Fibroblast of skin of abdomen (primary cell): ENCODE measurements around the gene TBX2.

Source experiments
- DNase-seq: peaks from one replicate; pipeline ENCODE4 v3.0.0-alpha.2; 2013

TBX2 gene

DNA sequence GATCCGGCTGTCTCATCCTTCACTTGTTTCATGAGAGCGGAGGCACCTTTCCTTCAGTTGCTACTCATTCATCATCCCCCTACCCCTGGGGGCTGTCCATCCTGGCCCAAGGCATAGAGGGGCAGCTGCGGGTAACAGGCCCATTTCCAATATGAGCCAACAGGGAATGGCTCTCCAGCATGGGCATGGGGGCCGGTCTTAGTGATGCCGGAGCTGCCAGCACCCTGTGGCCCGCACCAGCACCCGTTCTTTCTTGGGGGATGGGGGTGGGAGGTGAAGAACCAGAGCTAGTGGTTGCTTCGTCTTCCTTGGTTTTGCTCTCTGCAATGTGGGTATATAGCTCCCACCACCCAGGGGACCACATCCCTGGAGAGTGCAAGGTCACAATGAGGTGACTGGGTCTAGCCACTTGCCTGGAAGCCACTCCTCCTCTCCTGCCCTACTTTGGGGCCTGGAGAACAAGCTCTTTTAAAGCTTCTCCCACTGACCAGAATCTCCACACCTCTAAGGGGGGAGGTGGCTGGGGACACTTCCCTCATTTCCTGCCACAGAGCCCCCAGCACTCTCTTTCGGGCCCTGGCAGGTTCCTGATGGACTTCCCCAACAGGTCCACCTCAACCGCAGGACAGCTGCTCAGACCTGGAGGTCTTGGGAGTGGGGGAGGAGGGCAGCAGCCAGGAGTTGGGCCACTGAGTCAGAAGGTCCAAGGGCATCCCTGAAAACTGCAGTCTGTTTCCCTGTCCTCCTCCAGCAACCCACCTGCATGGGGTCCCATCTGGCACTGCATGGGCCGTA, 11.9 kb upstream of the TBX2 start:
- DNase-seq = no peak

DNA sequence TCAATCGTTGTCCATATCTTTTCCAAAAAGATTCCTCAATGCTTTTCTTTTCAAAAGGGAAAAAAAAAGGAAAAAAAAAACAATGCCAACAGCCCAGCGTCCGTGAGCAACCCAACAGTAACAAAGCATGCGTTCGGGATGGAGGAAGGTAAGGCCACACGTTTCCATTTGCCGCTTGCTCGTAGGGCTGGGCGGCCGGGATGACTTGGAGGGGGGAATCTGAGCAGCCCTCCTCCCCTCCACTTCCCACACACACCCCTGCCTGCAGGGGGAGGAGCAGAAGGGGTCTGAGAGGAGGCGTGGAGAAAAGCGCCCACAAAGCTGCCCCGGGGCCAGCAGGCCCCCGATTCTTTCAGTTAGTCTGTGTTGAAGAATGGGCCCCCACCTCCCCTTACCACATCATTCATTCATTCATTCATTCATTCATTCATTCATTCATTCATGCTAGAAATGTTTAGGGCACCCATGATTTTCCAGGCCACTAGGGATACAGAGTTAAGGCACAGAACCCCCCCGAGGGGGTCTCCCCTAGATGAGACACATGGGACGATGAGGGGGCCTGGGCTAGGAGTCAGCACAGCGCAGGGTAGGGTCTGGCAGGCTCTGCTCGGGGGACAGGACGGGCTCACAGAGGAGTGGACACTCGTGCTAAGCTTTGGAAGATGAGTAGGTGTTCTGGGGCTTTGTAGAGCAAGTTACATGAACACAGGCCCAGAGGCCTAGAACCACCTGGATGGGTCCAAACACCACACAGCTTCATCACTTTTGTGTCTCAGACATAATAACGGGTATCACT, 10.9 kb upstream of the TBX2 start:
- no peak for DNase-seq

- DNase-seq = peak; percentile 39
These were observed 9.8 kb upstream of the TBX2 start for GRCh38 chr17:61389670-61390478.

DNA sequence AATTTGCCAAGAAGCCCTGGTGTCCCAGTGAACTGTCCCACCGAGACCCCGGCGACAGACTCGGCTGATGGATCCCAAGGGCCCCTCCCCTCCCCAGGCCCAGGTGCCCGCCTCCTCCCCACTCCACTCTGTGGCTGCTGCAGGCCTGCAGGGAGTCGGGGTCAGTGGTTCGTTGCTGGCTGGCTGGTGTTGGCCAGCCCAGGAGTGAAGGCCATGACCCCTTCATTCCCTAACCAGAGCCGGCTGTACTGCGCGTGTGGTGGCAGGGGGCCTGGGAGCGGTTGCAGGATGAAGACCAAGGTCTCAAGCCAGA, 9.2 kb upstream of the TBX2 start:
- no peak for DNase-seq

DNA sequence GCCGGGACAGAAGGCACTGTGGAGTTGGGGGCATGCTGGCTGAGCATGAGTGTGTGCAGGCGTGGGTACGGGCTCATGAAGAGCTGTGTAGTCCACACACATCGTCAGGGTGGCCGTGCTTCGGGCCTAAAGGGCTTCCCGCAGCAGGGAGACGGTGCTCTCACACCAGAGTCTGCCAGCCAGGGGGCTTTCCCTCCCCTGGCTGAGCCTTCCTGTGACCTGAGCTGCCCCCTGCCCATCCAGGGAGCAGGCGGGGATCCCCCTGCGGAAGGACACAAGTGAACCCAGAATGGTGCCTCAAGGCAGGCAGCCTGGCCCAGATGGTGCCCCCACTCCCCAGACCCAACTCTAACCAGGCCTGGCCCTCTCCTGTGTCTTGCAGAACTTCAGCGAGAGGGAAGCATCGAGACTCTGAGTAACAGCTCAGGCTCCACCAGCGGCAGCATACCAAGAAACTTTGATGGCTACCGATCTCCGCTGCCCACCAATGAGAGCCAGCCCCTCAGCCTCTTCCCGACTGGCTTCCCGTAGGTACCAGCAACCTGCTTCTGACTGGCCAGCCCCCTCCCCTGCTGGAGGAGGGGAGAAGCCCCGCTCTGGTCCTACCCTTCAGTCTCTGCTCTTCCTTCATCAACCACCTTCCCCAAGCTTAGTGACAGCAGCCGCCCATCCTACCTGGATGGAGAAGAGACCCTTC, 7.9 kb upstream of the TBX2 start:
- DNase-seq = no peak

DNA sequence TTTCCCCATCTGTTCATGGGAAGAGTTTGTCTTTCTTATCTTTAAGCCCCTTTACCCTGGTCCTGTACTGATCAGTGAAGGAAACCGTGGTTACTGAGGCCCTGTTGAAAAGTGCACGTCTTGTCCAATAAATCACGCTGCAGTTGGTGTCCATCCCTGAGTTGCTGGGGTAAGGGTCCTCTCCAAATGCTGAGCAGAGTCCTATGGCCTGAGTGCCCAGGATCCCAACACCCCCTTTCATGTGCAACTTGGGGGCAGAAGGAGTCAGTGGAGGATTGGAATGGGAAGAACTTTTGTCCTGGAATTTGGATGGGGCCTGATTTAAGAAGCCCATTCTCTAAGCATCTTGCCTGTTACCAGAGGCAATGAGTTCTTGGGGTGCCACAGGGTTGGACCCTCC, 7.0 kb upstream of the TBX2 start:
- DNase-seq = no peak

GRCh38 chr17:61393550-61393903, 6.1 kb upstream of the TBX2 start:
- no peak for DNase-seq

DNA sequence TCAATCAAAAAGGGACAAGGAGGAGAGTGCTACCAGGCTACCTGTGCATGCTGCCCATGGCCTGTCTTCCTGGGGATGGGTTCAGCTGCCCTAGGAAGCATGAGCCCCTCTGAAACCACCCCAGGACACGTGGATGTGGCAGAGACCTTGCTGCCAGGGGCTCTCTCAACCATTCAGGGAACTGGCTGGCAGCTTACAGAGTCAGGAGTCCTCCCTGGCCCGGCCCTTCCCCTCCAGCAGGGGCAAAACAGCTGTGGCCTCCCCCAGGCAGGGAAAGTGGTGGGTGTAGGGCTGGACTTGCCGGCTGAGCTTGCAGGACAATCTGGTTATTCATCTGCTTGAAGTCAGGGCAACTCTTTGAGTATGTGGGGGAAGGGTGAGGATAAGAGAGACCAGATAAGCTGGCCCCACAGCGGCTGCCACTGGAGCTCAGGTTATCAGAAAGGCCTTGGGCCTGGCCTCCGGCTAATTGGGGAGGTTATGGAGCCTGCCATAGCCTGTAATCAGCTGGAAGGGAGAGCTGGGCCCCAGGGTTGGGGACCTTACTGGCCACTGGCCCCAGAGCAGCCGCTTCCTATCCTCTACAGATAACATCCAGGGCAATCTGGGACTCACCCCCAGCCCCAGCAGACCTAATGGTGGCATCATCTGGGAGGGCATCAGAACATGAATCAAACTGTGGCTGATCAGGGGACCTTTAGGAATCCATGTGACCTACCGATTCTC, 5.6 kb upstream of the TBX2 start:
- no peak for DNase-seq

DNA sequence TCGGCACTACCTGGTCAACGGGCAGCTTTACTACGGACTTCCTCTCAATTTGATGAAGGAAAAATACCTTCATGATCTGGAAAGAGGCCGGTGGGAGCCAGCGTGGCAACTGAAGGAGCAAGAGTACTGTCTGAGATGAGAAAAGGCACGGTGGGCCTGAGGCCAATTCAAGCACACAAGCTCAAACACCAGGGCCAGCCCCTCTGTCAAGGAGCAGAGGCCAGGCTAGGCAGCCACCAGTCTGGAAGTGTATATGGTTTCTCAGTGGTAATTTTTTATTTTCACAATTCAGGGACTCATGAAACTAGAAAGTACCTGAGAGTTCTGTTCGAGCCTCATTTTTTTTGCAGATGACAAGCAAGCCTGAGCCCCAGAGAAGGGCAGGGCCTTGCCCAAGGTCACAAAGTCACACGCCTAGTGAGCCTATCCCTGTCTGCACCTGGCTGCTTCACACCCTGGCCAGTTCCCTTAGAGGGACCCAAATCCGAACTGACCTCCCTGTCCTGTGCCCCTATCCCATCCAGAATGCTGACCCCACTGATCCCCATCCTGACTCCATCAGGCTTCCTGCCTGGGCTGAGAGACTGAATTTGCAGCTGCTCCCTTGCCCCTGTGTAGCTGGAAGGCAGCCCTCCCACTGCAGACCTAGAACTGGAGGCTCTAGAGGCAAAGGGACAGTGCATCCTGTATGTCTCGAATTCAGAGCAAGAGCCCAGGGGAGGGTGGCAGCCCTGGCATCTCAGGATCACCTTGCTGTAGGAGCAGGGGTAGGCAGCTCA, 4.8 kb upstream of the TBX2 start:
- DNase-seq = no peak

- no peak for DNase-seq
These were observed 4.1 kb upstream of the TBX2 start for GRCh38 chr17:61395409-61395982.

- no peak for DNase-seq
These were observed 3.6 kb upstream of the TBX2 start for GRCh38 chr17:61395983-61396585.

- DNase-seq = no peak
These were observed 3.0 kb upstream of the TBX2 start for GRCh38 chr17:61396586-61397085.

DNA sequence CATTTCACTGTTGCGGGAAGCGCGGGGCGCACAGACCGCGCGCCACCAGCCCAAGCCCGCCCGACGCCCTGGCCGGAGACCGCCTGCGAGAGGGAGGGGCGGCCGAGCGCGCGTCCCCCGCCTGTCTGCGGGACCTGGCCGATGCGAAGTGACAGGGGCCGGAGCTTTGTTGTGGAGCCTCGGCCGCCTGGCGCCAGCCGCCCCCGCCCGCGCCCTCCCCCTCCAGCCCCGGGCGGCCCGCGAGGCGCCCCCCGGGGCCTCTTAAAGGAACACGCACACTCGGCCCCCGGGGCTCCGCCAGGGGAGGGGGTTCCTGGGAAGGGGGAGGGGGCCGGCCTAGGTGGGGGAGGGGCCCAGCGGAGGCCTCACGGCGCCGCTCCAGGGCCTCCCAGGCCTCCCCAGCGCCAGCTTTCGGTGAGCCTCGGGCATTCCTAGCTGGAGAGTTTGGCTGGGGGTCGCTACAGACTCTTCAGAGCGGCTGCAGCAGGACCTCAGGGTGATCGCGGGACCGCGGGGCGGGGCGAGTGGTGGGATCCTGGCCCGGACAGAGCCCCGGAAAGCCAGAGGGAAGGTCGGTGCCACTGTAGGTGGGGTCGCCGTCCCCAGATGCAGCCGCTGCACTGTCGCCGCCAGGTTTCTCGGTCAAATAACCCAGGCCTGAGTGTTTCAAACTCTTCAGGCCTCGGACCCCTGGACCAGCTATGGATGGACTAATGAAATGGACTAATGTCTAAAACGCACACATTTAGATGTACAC, 2.4 kb upstream of the TBX2 start:
- DNase-seq = no peak

DNA sequence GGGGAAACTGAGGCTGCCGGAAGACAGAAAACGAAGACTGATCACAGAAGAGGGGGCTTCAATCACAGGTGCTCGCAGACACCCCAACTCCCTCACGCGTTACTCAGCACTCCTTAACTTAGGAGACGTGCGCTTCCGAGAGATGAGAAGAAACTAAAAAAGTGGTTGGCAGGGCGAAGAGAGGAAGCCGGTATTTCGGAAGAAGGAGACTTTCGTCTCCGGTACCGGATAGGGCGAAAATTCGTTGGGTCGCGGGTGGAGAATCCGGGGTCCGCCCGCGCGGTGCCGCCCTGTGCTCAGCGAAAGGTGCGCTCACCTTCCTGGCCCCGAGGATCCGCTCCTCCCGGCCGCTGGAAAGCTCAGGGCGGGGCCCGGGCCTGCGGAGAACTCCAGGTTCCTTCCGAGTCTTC, 917 bp upstream of the TBX2 start:
- no peak for DNase-seq

- no peak for DNase-seq
These were observed 548 bp downstream of the TBX2 start for GRCh38 chr17:61400066-61400716.

- no peak for DNase-seq
These were observed 1.2 kb downstream of the TBX2 start for GRCh38 chr17:61400717-61401388.

DNA sequence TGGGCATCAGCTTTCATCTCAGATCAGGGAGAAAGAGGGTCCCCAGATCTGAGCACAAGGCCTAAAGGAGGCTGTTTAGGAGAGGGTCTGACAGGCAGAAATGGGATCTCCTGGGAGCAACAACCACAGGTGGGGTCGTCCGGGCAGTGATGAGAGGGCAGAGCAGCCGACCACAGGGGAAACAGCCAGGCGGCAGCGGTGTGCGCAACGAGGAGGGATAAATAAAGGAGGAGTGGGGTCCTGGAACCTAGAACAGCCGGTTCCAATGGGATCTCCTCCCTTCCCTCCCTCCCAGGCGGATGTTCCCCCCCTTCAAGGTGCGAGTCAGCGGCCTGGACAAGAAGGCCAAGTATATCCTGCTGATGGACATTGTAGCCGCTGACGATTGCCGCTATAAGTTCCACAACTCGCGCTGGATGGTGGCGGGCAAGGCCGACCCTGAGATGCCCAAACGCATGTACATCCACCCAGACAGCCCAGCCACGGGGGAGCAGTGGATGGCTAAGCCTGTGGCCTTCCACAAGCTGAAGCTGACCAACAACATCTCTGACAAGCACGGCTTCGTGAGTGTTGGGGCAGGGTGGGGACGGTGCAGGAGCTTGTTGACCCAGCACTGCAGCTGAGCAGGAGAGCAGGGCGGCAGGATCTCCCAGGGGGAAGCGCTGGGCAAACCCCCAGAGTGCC, 1.9 kb downstream of the TBX2 start:
- DNase-seq = no peak

GRCh38 chr17:61402073-61402541, 2.5 kb downstream of the TBX2 start:
- no peak for DNase-seq
